ENCODE data around the gene CDC42BPB. TPM values are rescaled to one million over a fixed set of nuclear protein-coding genes. Genes with fewer than 3 reads are reported as not detected.

CDC42BPB gene
- polyA plus RNA-seq, 1 donor (not counting 4 experiments of a cell fraction or from before 2014, with no cell fraction given) = 41.3 TPM

- Histone ChIP-seq H3K79me2 (ENCODE audit: control insufficient read depth, insufficient read depth, low read length) (no peaks in the 10 kb centered on the region), H4K20me1 (ENCODE audit: control insufficient read depth, extremely low read depth, insufficient read depth, low read length) (no peaks in the 10 kb centered on the region), H3K9ac (ENCODE audit: control insufficient read depth, extremely low read depth, insufficient read depth, low read length) (no peak overlapping the region), H3K4me1 (ENCODE audit: control insufficient read depth, extremely low read depth, insufficient read depth, low read length) (no peaks in the 10 kb centered on the region), H3K9me1 (ENCODE audit: control insufficient read depth, extremely low read depth, insufficient read depth, low read length) (no peaks in the 10 kb centered on the region), H3K27ac (ENCODE audit: control insufficient read depth, insufficient read depth, low read length) (no peak overlapping the region), H3K9me3 (ENCODE audit: control insufficient read depth, low read depth, low read length) (no peaks in the 10 kb centered on the region), H3K27me3 (ENCODE audit: control insufficient read depth, extremely low read depth, insufficient read depth, low read length) (no peaks in the 10 kb centered on the region), H3K4me2 (ENCODE audit: control insufficient read depth, extremely low read depth, insufficient read depth, low read depth, low read length) (no peak overlapping the region), H3K36me3 (ENCODE audit: control insufficient read depth in 2 of 2, extremely low read depth in 1 of 2, insufficient read depth in 2 of 2, low read length in 2 of 2) (peaks cover 4 to 16% of the 10 kb centered on the region in 2 experiments), H3K4me3 (ENCODE audit: control insufficient read depth in 2 of 3, extremely low read depth in 1 of 3, insufficient read depth in 2 of 3, low read depth in 1 of 3, low read length in 3 of 3) (no peak overlapping the region), H2AFZ (ENCODE audit: control insufficient read depth, low read length) (no peak overlapping the region)
- no peak for TF ChIP-seq EZH2 (IDR thresholded peaks at IDR 0.05; ENCODE audit: low read length)
- no peak for FAIRE-seq
- no peak for DNase-seq (ENCODE audit: low read depth, low spot score)
- dilution Hi-C loops (cut with MboI; ENCODE audit: extremely low pct_ligation_motif_present, low sequenced_read_pairs) = no loop called here
These were observed 154.7 kb downstream of the CDC42BPB start for GRCh38 chr14:102902523-102903247.

GRCh38 chr14:102902086-102902485 lies 155.3 kb downstream of the CDC42BPB start:
- Histone ChIP-seq H3K27ac (ENCODE audit: control insufficient read depth, insufficient read depth, low read length) (no peak overlapping the region), H3K36me3 (ENCODE audit: control insufficient read depth in 2 of 2, extremely low read depth in 1 of 2, insufficient read depth in 2 of 2, low read length in 2 of 2) (peaks cover 4 to 16% of the 10 kb centered on the region in 2 experiments)
- no peak for FAIRE-seq

More at GRCh38 chr14:102902086-102902485, 155.3 kb downstream of the CDC42BPB start:
- Histone ChIP-seq H3K4me3 (ENCODE audit: control insufficient read depth in 2 of 3, extremely low read depth in 1 of 3, insufficient read depth in 2 of 3, low read depth in 1 of 3, low read length in 3 of 3) (no peak overlapping the region), H3K9me3 (ENCODE audit: control insufficient read depth, low read depth, low read length) (no peaks in the 10 kb centered on the region), H3K79me2 (ENCODE audit: control insufficient read depth, insufficient read depth, low read length) (no peaks in the 10 kb centered on the region), H2AFZ (ENCODE audit: control insufficient read depth, low read length) (no peak overlapping the region), H3K9ac (ENCODE audit: control insufficient read depth, extremely low read depth, insufficient read depth, low read length) (no peak overlapping the region), H3K4me2 (ENCODE audit: control insufficient read depth, extremely low read depth, insufficient read depth, low read depth, low read length) (no peak overlapping the region), H3K27me3 (ENCODE audit: control insufficient read depth, extremely low read depth, insufficient read depth, low read length) (no peaks in the 10 kb centered on the region), H3K4me1 (ENCODE audit: control insufficient read depth, extremely low read depth, insufficient read depth, low read length) (no peaks in the 10 kb centered on the region), H3K9me1 (ENCODE audit: control insufficient read depth, extremely low read depth, insufficient read depth, low read length) (no peaks in the 10 kb centered on the region), H4K20me1 (ENCODE audit: control insufficient read depth, extremely low read depth, insufficient read depth, low read length) (no peaks in the 10 kb centered on the region)
- dilution Hi-C loops (cut with MboI; ENCODE audit: extremely low pct_ligation_motif_present, low sequenced_read_pairs) = no loop called here
- no peak for TF ChIP-seq EZH2 (IDR thresholded peaks at IDR 0.05; ENCODE audit: low read length)
- no peak for TF ChIP-seq CTCF (optimal IDR thresholded peaks at IDR 0.05 in 1 of 3, IDR thresholded peaks at IDR 0.05 in 1 of 3, conservative IDR thresholded peaks at IDR 0.05 in 1 of 3; ENCODE audit: extremely low read depth in 1 of 3, insufficient read depth in 2 of 3, low read length in 3 of 3)
- no peak for DNase-seq (ENCODE audit: low read depth, low spot score)
